ENCODE results near the gene SORCS2. TPM values are rescaled to one million over a fixed set of nuclear protein-coding genes. Genes with fewer than 3 reads are reported as not detected.

SORCS2 gene
- total RNA-seq, 1 experiment from 2014 or later = 0.91 TPM

DNA sequence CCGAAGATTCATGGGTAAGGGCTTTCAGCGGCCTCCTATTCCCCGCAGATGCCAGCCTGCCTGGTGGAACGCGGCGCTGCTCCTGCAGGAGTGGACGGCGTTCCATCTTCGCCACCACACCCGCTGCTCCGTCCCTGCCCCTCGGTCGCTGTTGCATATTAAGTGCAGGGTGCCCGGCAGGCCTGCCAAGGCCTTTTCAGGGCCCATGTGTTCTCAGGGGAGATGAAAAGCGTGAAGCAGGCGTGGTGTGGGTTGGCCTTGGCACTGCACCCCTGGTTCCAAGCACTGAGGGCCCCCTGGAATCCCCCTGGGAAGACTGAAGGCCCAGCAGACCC lies 52.0 kb downstream of the SORCS2 start:
- DNase-seq (ENCODE audit: low read depth) = no peak

DNA sequence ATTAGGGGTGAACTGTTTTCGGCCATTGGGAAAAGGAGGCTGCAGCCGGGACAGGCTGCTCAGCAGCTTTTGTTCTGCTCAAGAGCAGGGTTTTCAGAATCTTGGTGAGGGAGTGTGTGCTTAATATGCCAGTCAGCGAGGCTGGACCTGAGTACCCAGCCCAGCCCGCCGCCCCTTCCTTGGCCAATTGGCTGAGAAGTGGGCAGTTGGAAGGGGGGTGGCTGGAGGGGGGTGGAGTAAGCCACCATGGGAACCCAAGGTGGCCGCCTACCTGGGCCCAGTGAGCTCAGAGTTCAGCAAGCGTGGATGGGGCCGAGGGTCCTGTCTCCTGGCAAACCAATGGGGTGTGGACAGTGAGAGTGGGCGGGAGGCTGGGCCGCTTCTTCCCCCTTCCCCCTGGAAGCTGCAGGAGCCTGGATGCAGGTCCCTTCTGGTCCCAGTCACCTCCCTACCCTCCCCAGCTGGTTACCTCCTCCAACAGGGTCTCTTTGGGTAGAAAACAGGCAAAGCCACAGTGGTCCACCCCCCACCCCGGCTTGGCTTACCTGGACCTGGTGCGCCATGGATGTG lies 52.5 kb downstream of the SORCS2 start:
- no peak for DNase-seq (ENCODE audit: low read depth)

DNA sequence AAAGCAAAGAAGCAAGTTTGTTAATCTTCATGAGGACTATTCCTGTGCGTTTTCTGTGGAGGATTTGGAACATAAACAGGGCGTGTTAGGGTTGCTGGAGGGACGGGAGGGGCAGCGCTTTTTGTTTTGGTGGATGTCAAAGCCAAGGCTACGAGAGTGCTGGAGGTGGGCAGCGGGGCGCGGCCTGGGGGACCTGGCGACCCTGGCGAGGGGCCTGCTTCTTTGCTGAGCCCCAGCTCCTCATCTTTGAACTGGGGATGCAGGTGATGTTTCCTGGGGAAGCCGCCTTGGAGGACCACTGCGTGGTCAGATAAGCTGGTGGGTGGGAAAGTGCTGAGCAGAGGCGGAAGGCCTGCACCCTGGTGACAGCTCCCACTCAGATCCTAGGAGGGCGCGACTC lies 55.2 kb downstream of the SORCS2 start:
- DNase-seq (ENCODE audit: low read depth) = no peak

GRCh38 chr4:7247946-7248345 lies 55.6 kb downstream of the SORCS2 start:
- DNase-seq (ENCODE audit: low read depth) = no peak

- no peak for DNase-seq (ENCODE audit: low read depth)
Measured at GRCh38 chr4:7248857-7249256, 56.5 kb downstream of the SORCS2 start.

- no peak for DNase-seq (ENCODE audit: low read depth)
Measured at GRCh38 chr4:7251321-7251720, 59.0 kb downstream of the SORCS2 start.

GRCh38 chr4:7252051-7252450 lies 59.7 kb downstream of the SORCS2 start:
- DNase-seq (ENCODE audit: low read depth) = no peak

- no peak for DNase-seq (ENCODE audit: low read depth)
Measured at GRCh38 chr4:7252510-7253340, 60.4 kb downstream of the SORCS2 start.

- DNase-seq (ENCODE audit: low read depth) = no peak
Measured at GRCh38 chr4:7253341-7253700, 61.0 kb downstream of the SORCS2 start.

DNA sequence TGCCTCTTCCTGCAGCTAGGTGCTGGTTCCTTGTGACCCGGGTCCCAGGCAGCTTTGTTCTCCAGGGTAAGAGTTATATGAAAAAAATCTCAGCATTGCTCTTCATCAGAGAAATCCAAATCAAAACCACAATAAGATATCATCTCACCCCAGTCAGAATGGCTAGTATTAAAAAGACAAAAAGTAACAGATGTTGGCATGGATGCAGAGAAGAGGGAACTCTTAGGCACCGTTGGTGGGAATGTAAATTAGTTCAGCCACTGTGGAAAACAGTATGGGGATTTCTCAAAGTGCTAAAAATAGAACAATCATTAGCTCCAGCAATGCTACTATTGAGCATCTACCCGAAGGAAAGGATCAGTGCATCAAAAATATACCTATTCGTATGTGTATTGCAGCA lies 61.5 kb downstream of the SORCS2 start:
- DNase-seq (ENCODE audit: low read depth) = no peak

- DNase-seq (ENCODE audit: low read depth) = no peak
Measured at GRCh38 chr4:7254736-7255487, 62.6 kb downstream of the SORCS2 start.

GRCh38 chr4:7255488-7255881 lies 63.1 kb downstream of the SORCS2 start:
- no peak for DNase-seq (ENCODE audit: low read depth)

DNA sequence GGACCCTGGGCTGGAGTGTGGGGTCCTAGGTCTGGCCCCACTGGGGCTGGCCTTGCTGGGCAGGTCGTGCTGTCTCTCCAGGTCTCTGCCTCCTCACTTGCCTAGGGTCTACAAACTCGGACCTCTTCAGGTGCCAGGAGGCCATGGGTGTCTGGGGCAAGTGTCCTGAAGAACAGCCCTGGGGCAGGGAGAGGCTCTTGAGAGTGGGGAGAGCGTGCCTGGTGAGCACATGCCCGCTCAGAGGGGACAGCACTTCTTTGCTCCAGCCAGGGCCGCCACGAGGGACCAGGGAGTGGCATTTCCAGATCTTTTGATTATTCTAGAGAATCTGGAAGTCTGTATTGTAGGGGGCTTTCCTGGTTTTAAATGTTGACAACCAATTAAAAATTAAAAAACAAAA lies 63.7 kb downstream of the SORCS2 start:
- DNase-seq (ENCODE audit: low read depth) = no peak

DNA sequence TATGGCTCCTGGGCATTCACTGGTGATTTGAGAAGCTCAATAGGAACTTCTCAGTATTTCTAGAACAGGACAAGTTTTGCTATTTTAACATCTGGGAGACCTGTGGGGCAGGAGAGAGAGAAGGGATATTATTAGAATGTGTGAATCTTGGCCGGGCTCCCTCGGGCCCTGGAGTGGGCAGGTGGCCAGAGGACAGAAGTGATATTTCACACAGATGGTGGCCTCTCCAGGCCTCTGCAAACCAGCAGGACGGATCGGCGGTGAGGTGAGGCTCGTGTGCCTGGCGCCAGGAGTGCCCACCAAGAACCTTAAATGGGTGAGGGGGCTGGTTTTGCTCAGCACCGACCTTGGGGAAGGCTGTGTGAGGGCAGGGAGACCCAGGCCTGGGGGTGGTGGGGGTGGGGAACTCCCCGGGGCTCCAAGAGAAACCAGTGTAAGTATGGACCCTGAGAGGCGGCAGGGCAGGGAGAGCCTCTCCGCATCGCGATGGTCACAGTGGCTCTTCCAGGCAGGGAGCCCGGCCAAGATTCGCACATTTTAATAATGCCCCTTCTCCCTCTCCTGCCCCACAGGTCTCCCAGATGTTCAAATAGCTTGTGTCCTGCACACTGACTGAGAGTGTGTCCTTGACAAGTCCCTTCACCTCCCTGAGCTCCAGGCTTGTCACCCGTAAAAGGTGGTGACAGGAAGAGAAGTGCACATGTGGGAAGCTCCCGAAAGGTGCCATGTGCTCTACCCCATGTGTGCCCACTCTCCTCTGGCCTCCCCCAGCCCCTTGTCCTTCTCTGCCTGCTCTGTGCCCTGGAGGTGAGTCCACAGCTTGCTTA lies 64.9 kb downstream of the SORCS2 start:
- DNase-seq (ENCODE audit: low read depth) = no peak

DNA sequence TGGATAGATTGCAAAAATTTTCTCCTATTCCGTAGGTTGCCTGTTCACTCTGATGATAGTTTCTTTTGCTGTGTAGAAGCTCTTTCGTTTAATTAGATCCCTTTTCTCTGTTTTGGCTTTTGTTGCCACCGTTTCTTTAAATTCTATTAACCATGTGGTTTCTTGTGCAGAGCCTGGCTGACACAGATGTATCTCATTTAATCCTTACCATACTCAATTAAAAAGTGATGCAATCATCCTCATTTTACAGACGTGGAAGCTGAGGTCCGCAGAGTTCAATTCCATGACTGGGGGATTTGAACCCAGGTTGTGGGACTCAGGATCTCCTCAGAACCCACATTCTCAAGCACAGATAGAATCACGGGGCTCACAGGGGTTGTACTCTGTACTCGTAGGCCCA lies 66.7 kb downstream of the SORCS2 start:
- DNase-seq (ENCODE audit: low read depth) = no peak

GRCh38 chr4:7260569-7260968 lies 68.2 kb downstream of the SORCS2 start:
- no peak for DNase-seq (ENCODE audit: low read depth)

- no peak for DNase-seq (ENCODE audit: low read depth)
Measured at GRCh38 chr4:7261087-7261486, 68.7 kb downstream of the SORCS2 start.

DNA sequence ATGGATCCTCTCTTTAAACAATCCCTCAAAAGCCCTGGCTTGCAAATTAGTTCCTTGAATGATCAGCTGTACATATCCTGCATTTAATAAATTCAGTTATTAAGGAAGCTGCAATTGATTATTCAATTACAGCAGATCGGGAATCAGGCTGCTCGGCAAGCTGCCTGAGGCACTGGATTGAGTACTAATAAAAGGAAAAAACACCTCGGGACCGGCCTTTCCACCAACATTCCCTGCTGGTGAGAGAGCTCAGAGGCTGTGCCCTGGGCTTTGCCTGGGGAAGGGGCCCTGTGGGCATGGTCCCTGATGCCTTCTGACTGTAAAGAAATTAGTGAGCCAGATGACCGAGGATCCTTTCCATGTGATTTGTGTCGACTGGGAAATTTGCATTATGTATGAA lies 69.2 kb downstream of the SORCS2 start:
- no peak for DNase-seq (ENCODE audit: low read depth)

- DNase-seq (ENCODE audit: low read depth) = no peak
Measured at GRCh38 chr4:7262134-7262533, 69.8 kb downstream of the SORCS2 start.

DNA sequence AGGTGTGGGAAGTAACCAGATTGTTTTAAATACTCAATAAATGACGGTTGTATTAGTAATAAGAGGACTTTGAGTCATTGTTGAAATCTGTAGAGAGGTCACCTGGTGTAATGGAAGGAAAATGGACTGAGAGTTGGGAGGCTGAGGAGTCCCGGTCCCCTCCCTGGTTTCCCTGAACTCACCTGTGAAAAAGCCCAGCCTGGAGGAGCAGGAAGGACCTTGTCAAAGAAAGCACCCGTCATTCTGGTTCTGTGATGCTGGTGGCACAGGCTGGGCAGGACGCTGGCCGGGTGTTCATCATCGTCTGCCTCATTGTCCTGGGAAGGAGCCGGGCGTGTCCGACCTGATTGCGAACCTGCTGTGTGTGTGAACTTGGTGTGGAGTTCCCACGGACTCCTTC lies 70.8 kb downstream of the SORCS2 start:
- DNase-seq (ENCODE audit: low read depth) = no peak

GRCh38 chr4:7264694-7265093 lies 72.4 kb downstream of the SORCS2 start:
- no peak for DNase-seq (ENCODE audit: low read depth)
